GM19239 (cell line): ENCODE data around the gene CETP.
"Not testable (repeated sequence)": the region's sequence is repeated elsewhere in the genome, so short reads cannot be mapped to it uniquely, and the experiment has no call there.

Experiments
- DNase-seq: peaks from one replicate; pipeline ENCODE4 v3.0.0; 2011; ENCODE audit warnings: low spot score; ENCODE audit not compliant: insufficient read length
- FAIRE-seq: peaks from 2 replicates; lab custom pipeline; 2011; peaks lifted over from hg19 to GRCh38; lab: Jason Lieb, UNC

Gene CETP

DNA sequence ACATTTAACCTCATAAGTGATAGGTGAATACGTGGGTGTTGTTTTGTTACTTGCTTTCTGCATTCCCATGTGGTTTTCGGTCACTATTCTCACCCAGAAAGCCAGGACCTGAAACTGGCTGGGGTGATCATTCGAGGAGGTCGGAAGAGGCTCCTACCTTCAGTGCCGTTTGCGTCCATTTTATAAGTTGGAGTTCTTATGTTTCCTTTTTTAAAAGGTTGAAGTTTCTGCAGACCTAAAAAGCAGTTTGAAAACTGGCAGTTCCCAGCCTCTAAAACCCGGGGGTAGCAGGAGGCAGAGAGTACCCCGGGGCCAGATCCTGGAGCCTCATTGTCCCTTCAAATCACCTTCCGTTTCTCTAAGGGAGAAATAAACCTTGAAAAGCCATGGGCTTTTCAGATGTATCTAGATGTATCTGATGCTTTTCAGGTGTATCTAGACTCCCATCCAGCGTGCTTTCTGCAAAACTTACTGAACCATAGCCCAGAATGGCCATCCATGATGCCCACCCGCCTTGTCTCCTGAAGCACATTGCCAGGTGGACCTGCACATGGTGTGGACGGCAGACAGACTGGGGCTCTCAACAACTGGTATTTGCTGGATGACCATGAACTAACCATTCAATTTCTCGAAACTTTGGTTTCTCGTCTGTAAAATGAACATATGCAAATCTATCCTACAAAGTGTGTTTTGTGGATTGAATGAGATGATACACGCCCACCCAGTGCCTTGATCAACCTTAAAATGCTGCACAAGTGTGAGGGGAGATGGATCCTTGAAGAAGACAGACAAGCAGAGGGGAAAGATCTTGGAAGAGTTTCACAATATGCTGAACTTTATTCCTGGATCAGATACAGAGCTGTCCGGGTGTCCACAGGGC, 28.9 kb downstream of the CETP start:
- FAIRE-seq: peak; percentile 91
- no peak for DNase-seq

DNA sequence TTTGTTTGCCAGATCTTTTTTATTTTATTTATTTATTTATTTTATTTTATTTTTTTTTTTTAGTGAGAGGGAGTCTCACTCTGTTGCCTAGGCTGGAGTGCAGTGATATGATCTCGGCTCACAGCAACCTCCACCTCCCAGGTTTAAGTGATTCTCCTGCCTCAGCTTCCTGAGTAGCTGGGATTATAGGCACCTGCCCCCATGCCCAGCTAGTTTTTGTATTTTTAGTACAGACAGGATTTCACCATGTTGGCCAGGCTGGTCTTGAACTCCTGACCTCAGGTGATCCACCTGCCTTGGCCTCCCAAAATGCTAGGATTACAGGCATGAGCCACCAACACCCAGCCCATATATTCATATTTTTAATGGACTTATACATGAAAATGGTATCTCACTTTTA, 30.7 kb downstream of the CETP start:
- not testable (repeated sequence) for DNase-seq, FAIRE-seq

GRCh38 chr16:56993204-56993603, 31.5 kb downstream of the CETP start:
- FAIRE-seq (no peak), DNase-seq (no peak)

GRCh38 chr16:56994311-56994710, 32.6 kb downstream of the CETP start:
- FAIRE-seq (no peak), DNase-seq (no peak)

DNA sequence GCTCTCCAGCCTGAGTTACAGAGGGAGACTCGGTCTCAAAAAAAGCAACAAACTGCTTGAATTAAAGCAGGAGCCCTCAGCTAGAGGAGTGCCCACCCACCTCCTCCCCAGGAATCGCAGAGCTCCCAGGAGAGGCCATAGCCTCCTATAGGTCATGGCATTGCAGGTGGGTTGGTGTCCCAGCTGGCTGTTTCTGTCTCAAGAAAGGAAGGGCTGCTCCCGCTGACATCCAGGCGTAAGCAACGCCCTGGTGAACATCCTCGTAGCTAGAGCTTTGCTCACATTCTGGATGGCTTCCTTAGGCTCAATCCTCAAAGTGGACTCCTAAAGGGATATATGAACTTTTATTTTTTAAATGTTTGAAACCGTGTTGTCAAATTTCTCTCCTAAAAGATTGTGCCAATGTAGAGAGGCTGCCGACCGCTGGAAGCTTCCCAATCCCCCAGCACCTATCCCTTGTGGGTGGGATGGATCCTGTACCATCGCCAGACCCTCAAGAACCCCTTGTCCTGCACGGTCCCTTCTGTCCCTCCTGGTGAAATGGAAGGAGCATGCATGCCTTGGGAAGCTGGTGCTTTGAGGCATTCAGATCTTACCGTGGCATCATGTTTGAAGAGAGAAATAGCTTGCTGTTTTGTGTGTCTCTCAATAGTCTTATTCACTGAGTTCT, 33.5 kb downstream of the CETP start:
- no peak for DNase-seq
- FAIRE-seq: no peak

- no peak for FAIRE-seq
- DNase-seq: no peak
Observed at GRCh38 chr16:56997264-56997663, 35.5 kb downstream of the CETP start.

GRCh38 chr16:56997931-56998330, 36.2 kb downstream of the CETP start:
- no peak for FAIRE-seq

GRCh38 chr16:56998352-56998751, 36.6 kb downstream of the CETP start:
- FAIRE-seq (no peak), DNase-seq (no peak)

More at GRCh38 chr16:56997931-56998330, 36.2 kb downstream of the CETP start:
- no peak for DNase-seq

GRCh38 chr16:56998861-56999260, 37.1 kb downstream of the CETP start:
- DNase-seq: no peak
- no peak for FAIRE-seq

DNA sequence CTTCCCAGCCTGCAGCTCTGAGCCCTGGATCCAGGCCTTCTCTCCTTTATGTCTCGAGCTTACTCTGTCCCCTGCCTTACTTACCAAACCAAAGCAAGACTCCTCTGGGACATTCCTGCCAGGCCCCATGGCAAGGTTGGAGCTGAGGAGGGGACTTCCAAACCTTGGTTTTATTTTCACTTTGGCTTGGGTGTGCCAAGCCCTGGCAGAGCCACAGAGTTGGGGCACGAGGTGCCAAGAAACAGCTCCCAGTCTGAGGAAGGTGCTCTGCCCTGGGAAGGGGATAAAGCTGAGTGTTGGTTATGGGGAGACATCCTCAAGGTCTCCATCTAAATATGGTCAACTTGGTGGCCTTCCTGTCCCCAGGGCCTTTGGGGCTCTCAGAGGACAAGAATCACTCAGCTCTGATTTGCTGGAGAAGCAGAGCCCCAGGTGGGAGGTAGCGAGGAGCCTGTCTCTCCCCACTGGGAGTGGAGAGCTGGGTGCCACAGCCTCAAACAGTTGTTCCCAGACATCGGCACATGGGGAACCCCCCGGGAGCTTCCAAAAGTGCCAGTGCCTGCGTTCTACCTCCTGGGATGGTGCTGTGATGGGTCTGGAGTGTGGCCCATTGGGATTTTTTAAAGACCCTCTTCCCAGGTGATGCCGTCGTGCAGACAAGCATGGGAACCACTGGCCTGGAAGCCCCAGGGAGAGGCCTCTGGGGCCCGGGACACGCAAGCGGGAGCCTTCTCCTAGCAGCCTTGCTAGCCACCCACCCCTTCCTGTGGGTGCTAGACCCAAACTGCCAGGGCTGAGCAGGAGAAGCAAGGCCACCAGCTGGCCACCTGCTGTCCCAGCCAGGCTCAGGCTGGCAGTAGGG, 37.9 kb downstream of the CETP start:
- peak; percentile 84 for FAIRE-seq
- DNase-seq: no peak

- peak; percentile 84 for FAIRE-seq
- no peak for DNase-seq
Observed at GRCh38 chr16:57000271-57001025, 38.7 kb downstream of the CETP start.

DNA sequence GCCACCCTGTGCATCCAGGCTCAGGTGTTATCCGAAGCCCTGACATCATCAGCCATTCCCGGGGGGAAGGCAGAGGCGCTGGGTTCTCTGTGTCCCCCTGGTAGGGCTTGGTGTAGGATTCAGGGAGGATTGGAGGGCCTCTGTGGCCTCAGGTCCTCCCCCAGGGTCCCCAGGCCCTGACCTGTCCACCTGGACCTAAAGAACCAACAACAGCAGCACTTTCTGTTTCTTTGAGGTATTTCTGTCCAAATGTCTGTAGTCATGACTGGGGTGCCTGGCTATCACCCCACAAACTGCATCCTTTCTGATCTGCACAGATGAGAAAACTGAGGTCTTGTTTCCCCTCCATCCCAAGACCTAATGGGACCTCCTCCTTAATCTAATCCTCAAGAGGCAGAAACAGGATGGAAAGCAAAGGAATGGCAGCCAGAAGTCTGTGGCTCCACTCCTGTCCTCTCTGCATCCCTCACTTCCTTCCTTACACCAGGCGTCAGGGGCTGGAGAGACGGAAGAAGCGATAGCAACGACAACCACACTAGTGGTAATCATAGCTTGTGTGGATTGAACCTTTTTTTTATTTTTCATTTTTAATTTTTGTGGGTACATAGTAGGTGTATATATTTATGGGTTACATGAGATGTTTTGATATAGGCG, 39.4 kb downstream of the CETP start:
- DNase-seq: no peak
- peak; percentile 11 for FAIRE-seq

GRCh38 chr16:57003439-57004386, 42.0 kb downstream of the CETP start:
- FAIRE-seq (peak; percentile 97), DNase-seq (no peak)

DNA sequence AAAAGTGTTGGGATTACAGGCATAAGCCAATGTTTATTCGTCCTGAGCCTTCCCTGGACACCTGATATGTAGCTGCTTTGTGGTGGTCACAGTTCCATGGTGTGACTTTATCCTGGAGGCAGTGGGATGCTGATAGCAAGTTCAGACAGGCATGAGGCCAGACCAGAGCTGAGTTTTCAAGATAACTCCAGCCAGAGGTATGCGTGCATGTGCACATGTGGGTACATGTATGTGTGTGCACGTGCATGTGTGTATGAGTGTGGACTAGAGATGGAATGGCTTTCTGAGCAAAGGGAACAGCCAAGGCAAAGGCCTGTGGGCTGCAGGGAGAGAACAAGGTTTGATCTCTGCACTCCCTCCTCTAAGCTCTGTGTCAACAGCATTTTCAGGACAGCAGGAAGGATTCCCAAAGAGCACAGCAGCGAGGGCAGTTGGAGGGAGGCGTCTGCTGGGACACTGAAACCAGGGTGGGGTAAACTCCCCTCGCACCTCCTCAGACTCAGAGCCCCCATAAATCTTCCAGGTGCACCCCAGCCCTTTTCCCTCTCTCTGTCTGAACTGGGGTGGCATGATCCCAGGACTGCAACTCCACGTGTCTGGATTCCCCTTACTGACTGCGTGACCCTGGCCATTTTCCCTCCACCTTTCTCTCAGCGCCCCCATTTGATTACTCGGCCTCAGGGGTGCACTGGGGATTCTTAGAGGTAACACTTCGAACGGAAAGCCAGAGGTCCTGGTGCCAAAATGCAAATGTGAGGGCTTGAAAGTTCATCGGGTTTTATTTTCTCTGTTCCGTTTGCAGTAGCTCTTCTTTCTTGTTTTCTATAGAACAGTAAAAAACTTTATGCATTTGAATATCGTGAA, 42.9 kb downstream of the CETP start:
- FAIRE-seq: no peak

DNA sequence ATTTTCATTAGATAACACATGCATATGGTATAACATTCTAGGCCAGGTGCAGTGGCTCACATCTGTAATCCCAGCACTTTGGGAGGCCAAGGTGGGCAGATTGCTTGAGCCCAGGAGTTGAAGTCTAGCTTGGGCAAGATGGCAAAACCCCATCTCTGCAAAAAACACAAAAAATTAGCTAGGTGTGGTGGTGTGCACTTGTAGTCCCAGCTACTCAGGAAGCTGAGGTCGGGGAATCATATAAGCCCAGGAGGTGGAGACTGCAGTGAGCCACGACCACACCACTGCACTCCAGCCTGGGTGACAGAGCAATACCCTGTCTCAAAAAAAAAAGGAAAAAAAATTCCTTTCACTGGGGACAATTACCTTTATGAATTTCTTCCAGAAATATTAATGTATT, 43.8 kb downstream of the CETP start:
- FAIRE-seq: peak; percentile 51
- DNase-seq: not testable (repeated sequence)

More for the DNA sequence above, 42.9 kb downstream of the CETP start:
- no peak for DNase-seq

- peak; percentile 71 for FAIRE-seq
- no peak for DNase-seq
Observed at GRCh38 chr16:57007050-57007449, 45.3 kb downstream of the CETP start.

- DNase-seq (no peak), FAIRE-seq (no peak)
Observed at GRCh38 chr16:57007530-57007929, 45.8 kb downstream of the CETP start.
